ENCODE results near the gene IGFBP7.

Gene IGFBP7

GRCh38 chr4:57148831-57149505, 38.8 kb upstream of the IGFBP7 start:
- TF ChIP-seq CTCF (IDR thresholded peaks at IDR 0.05; ENCODE audit: insufficient read depth, low read length, poor library complexity, severe bottlenecking): no peak
- no peak overlapping the region for H3K4me3 ChIP-seq (replicated peaks; ENCODE audit: low read depth, low read length)
- H3K36me3 ChIP-seq (ENCODE audit: control insufficient read depth, insufficient read depth, low read length): no peaks in the 10 kb centered on the region
- no peak for DNase-seq (ENCODE audit: extremely low read depth, insufficient read length)
- H3K27me3 ChIP-seq (replicated peaks; ENCODE audit: control insufficient read depth, insufficient read depth, low read length): no peaks in the 10 kb centered on the region

- H3K4me3 ChIP-seq (replicated peaks; ENCODE audit: low read depth, low read length): no peak overlapping the region
- DNase-seq (ENCODE audit: extremely low read depth, insufficient read length): no peak
- TF ChIP-seq CTCF (IDR thresholded peaks at IDR 0.05; ENCODE audit: insufficient read depth, low read length, poor library complexity, severe bottlenecking): no peak
- H3K27me3 ChIP-seq (replicated peaks; ENCODE audit: control insufficient read depth, insufficient read depth, low read length): no peaks in the 10 kb centered on the region
- H3K36me3 ChIP-seq (ENCODE audit: control insufficient read depth, insufficient read depth, low read length): no peaks in the 10 kb centered on the region
Measured at GRCh38 chr4:57148177-57148576, 38.0 kb upstream of the IGFBP7 start.

- TF ChIP-seq CTCF (IDR thresholded peaks at IDR 0.05; ENCODE audit: insufficient read depth, low read length, poor library complexity, severe bottlenecking): no peak
- DNase-seq (ENCODE audit: extremely low read depth, insufficient read length): no peak
- Histone ChIP-seq H3K4me3 (replicated peaks; ENCODE audit: low read depth, low read length) (no peak overlapping the region), H3K27me3 (replicated peaks; ENCODE audit: control insufficient read depth, insufficient read depth, low read length) (no peaks in the 10 kb centered on the region), H3K36me3 (ENCODE audit: control insufficient read depth, insufficient read depth, low read length) (no peaks in the 10 kb centered on the region)
Measured at GRCh38 chr4:57147335-57148060, 37.3 kb upstream of the IGFBP7 start.

- H3K27me3 ChIP-seq (replicated peaks; ENCODE audit: control insufficient read depth, insufficient read depth, low read length): no peaks in the 10 kb centered on the region
- no peak for DNase-seq (ENCODE audit: extremely low read depth, insufficient read length)
- H3K4me3 ChIP-seq (replicated peaks; ENCODE audit: low read depth, low read length): no peak overlapping the region
- no peak for TF ChIP-seq CTCF (IDR thresholded peaks at IDR 0.05; ENCODE audit: insufficient read depth, low read length, poor library complexity, severe bottlenecking)
- H3K36me3 ChIP-seq (ENCODE audit: control insufficient read depth, insufficient read depth, low read length): no peaks in the 10 kb centered on the region
Measured at GRCh38 chr4:57146444-57146843, 36.3 kb upstream of the IGFBP7 start.

GRCh38 chr4:57144466-57144865, 34.3 kb upstream of the IGFBP7 start:
- H3K27me3 ChIP-seq (replicated peaks; ENCODE audit: control insufficient read depth, insufficient read depth, low read length): no peaks in the 10 kb centered on the region
- H3K4me3 ChIP-seq (replicated peaks; ENCODE audit: low read depth, low read length): no peak overlapping the region
- TF ChIP-seq CTCF (IDR thresholded peaks at IDR 0.05; ENCODE audit: insufficient read depth, low read length, poor library complexity, severe bottlenecking): no peak
- H3K36me3 ChIP-seq (ENCODE audit: control insufficient read depth, insufficient read depth, low read length): no peaks in the 10 kb centered on the region
- DNase-seq (ENCODE audit: extremely low read depth, insufficient read length): no peak
